B cell (primary cell): ENCODE measurements around the gene FUT9. TPM values are rescaled to one million over a fixed set of nuclear protein-coding genes. Genes with fewer than 3 reads are reported as not detected.

ENCODE experiments used
- ATAC-seq: fragments of 200-7000 bp; cut with Tn5 transposase; one replicate; pipeline ENCODE4 v1.10.0; 2021; ENCODE audit warnings: low read depth, mild to moderate bottlenecking, moderate number of reproducible peaks, moderate library complexity
- CTCF ChIA-PET: fragments of 350-600 bp; sonication (Branson Sonifier 250); formaldehyde crosslinking; loops from one replicate; lab custom pipeline; 2021; ENCODE audit warnings: antibody characterized with exemption, inconsistent platforms; lab: Charles Lee
- POLR2A ChIA-PET: fragments of 350-600 bp; sonication (Branson Sonifier 250); formaldehyde crosslinking; loops from one replicate; lab custom pipeline; 2021; ENCODE audit warnings: antibody characterized with exemption; lab: Charles Lee
- DNase-seq: peaks from one replicate; pipeline ENCODE4 v3.0.0; 2013
- H2AFZ ChIP-seq: 2 replicates; pipeline ENCODE4 v1.6.1; 2012; ENCODE audit warnings: mild to moderate bottlenecking, low read depth, low read length; ENCODE audit not compliant: insufficient read depth, poor library complexity, severe bottlenecking
- H3K27ac ChIP-seq, 2 donors: 1 replicate in 1 of 2; 2 replicates in 1 of 2; pipeline ENCODE4 v1.5.1; 2012 to 2013; ENCODE audit warnings: low read length in 2 of 2, mild to moderate bottlenecking in 2 of 2, moderate library complexity in 1 of 2
- H3K27me3 ChIP-seq, 4 experiments: fragments of 200-600 bp in 1 of 4; sonication (generic) in 1 of 4; replicated peaks in 1 of 4; 1 replicate in 2 of 4; 2 replicates in 2 of 4; pipeline versions ENCODE4 v1.6.1 to v1.7.0; 2013 to 2016; ENCODE audit warnings: low read length in 3 of 4, mild to moderate bottlenecking in 2 of 4, mixed read lengths in 1 of 4, moderate library complexity in 1 of 4; ENCODE audit not compliant: insufficient read depth in 4 of 4, control insufficient read depth in 3 of 4; ENCODE audit errors: control extremely low read depth in 1 of 4
- H3K36me3 ChIP-seq, 2 experiments: replicated peaks in 1 of 2; 1 replicate in 1 of 2; 2 replicates in 1 of 2; pipeline versions ENCODE4 v1.6.1 to v1.7.1; 2013; ENCODE audit warnings: low read length in 1 of 2; ENCODE audit not compliant: insufficient read depth in 2 of 2, control insufficient read depth in 1 of 2; ENCODE audit errors: control extremely low read depth in 1 of 2, extremely low read depth in 1 of 2
- H3K4me1 ChIP-seq, 2 donors: fragments of 200-600 bp in 1 of 2; sonication (generic) in 1 of 2; 1 replicate in 1 of 2; 2 replicates in 1 of 2; pipeline versions ENCODE4 v1.5.1 to v1.6.1; 2013 to 2017; ENCODE audit warnings: low read length in 2 of 2; ENCODE audit not compliant: control insufficient read depth in 2 of 2, insufficient read depth in 2 of 2
- H3K4me2 ChIP-seq: replicated peaks from 2 replicates; pipeline ENCODE3; 2012; ENCODE audit warnings: mild to moderate bottlenecking, low read depth, low read length; ENCODE audit not compliant: poor library complexity, severe bottlenecking
- H3K4me3 ChIP-seq, 5 experiments: fragments of 200-600 bp in 1 of 5; sonication (generic) in 1 of 5; 1 replicate in 3 of 5; 2 replicates in 2 of 5; pipeline versions ENCODE4 v1.5.1 to v1.7.0; 2011 to 2016; ENCODE audit warnings: low read length in 4 of 5, mild to moderate bottlenecking in 4 of 5, low read depth in 2 of 5, control low read depth in 1 of 5, moderate library complexity in 1 of 5; ENCODE audit not compliant: insufficient read depth in 1 of 5; ENCODE audit errors: control extremely low read depth in 1 of 5, extremely low read depth in 1 of 5
- H3K79me2 ChIP-seq: fragments of 200-600 bp; sonication (generic); one replicate; pipeline ENCODE4 v1.6.0; 2016; ENCODE audit warnings: low read length; ENCODE audit not compliant: control insufficient read depth, insufficient read depth
- H3K9ac ChIP-seq: fragments of 200-600 bp; sonication (generic); 2 replicates; pipeline ENCODE4 v1.6.1; 2017; ENCODE audit warnings: mild to moderate bottlenecking, low read length, moderate library complexity
- H3K9me3 ChIP-seq, 3 donors: one replicate each; pipeline versions ENCODE4 v1.6.1 to v1.7.1; 2013; ENCODE audit warnings: low read length in 2 of 3; ENCODE audit not compliant: control insufficient read depth in 2 of 3, insufficient read depth in 1 of 3; ENCODE audit errors: control extremely low read depth in 1 of 3
- H4K20me1 ChIP-seq: 2 replicates; pipeline ENCODE4 v1.6.0; 2012; ENCODE audit warnings: mild to moderate bottlenecking, low read length; ENCODE audit not compliant: insufficient read depth, control insufficient read depth, poor library complexity, severe bottlenecking
- H3K27ac Mint-ChIP-seq: one replicate; pipeline ENCODE4 v1.8.0; 2021; ENCODE audit warnings: mixed read lengths
- H3K27me3 Mint-ChIP-seq: one replicate; pipeline ENCODE4 v1.8.0; 2021; ENCODE audit warnings: mixed read lengths
- H3K4me1 Mint-ChIP-seq: one replicate; pipeline ENCODE4 v1.8.0; 2021; ENCODE audit warnings: mixed read lengths
- H3K4me3 Mint-ChIP-seq: one replicate; pipeline ENCODE4 v1.8.0; 2021; ENCODE audit warnings: mixed read lengths
- H3K9me3 Mint-ChIP-seq: one replicate; pipeline ENCODE4 v1.8.0; 2022; ENCODE audit warnings: mixed read lengths; ENCODE audit not compliant: insufficient read depth
- CTCF ChIP-seq: fragments of 200-600 bp; IDR thresholded peaks from one replicate; pipeline ENCODE4 v1.8.0; 2022; ENCODE audit warnings: antibody characterized with exemption, mild to moderate bottlenecking
- EZH2 ChIP-seq: IDR thresholded peaks from 2 replicates; pipeline ENCODE4 v1.6.1; 2012; ENCODE audit warnings: borderline replicate concordance, low read depth, mild to moderate bottlenecking, moderate library complexity, low read length; ENCODE audit not compliant: insufficient read depth, poor library complexity, severe bottlenecking
- WGBS: methylation state at CpG from one replicate; pipeline ENCODE4 v1.1.5; 2013; ENCODE audit warnings: missing lambda C conversion rate; ENCODE audit not compliant: insufficient coverage; 5-methylcytosine and 5-hydroxymethylcytosine counted together
- intact Hi-C: fragments of 100-400 bp; cut with micrococcal nuclease; formaldehyde crosslinking; loops from one replicate; pipeline ENCODE4 v1.10.0; 2022
- polyA plus RNA-seq: library from polyadenylated mRNA; depleted of rRNA; stranded (reverse); fragments of >200 nt; gene quantifications from 2 replicates; pipeline ENCODE4 v1.2.3, GENCODE V29; 2012
- total RNA-seq, 2 donors: library from RNA; stranded (reverse); fragments of 120-200 nt in 1 of 2; gene quantifications; 1 replicate in 1 of 2; 2 replicates in 1 of 2; pipeline versions ENCODE4 v1.2.3 to v1.2.4, GENCODE V29; 2013 to 2022

Gene FUT9
- total and polyA plus RNA-seq, 2 donors (not counting 1 experiment from before 2014, with no cell fraction given) = not detected

DNA sequence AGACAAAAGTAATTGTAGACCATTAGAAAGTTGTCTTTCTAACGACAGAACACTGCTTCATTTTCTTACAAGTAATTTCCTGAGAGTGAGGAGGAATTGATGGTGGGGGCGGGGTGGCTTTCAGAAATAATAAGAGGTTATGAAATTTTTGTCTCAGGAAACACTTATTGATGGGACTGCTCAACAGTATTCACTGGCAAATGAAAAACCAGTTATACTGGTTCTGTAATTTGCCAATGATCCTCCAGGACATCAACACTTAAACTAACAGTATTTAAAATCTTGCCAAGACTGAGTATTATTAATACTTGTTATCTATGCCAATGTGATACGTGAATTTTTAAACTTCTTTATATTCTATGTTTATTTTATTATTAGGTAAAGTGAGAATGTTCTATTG lies 41.8 kb upstream of the FUT9 start:
- H3K9me3 Mint-ChIP-seq = peaks cover 2% of the 10 kb centered on the region
- no peak overlapping the region for H3K4me3 Mint-ChIP-seq
- Histone ChIP-seq H4K20me1 (no peaks in the 10 kb centered on the region), H3K79me2 (no peaks in the 10 kb centered on the region), H3K27me3 (no peaks in the 10 kb centered on the region), H3K4me3 (no peak overlapping the region), H3K4me1 (no peaks in the 10 kb centered on the region), H3K9me3 (peaks cover 0 to 3% (median 0%) of the 10 kb centered on the region in 3 donors), H3K27ac (no peak overlapping the region), H2AFZ (no peak overlapping the region), H3K36me3 (no peaks in the 10 kb centered on the region), H3K4me2 (no peak overlapping the region), H3K9ac (no peak overlapping the region)
- ATAC-seq (no peak), DNase-seq (no peak)
- intact Hi-C loops = no loop called here
- WGBS = no CpG with 5 or more reads among the region's 3 CpGs
- no peak for TF ChIP-seq EZH2
- TF ChIP-seq CTCF = no peak
- no peaks in the 10 kb centered on the region for H3K27me3 Mint-ChIP-seq
- H3K4me1 Mint-ChIP-seq = no peaks in the 10 kb centered on the region
- POLR2A ChIA-PET = no interaction called here
- CTCF ChIA-PET = no interaction called here
- H3K27ac Mint-ChIP-seq = no peak overlapping the region

DNA sequence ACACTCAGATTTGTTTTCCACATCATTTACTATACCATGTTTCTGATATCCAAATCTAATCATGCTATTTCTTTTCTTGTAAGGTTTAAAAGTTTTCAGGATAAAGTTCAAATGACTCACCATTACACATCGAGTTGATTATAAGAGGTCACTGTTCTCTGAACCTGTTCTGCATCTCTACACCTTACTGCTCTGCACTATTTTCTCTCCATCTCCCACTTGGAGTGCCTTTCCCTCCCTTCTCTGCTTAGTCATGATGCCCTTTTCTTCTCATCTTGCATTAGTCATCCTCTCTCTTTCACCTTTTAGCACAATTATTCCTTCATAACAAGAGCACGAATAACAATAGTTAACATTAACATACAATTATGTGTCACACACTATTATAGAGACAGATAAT lies 37.5 kb upstream of the FUT9 start:
- H3K9me3 Mint-ChIP-seq = no peaks in the 10 kb centered on the region
- TF ChIP-seq EZH2 = no peak
- no peak for TF ChIP-seq CTCF
- no peak for DNase-seq
- no peak overlapping the region for H3K4me3 ChIP-seq
- no peaks in the 10 kb centered on the region for H3K4me1 Mint-ChIP-seq
- no peak overlapping the region for H3K4me3 Mint-ChIP-seq
- no peaks in the 10 kb centered on the region for H3K27me3 ChIP-seq
- H3K4me1 ChIP-seq = no peaks in the 10 kb centered on the region
- H3K27me3 Mint-ChIP-seq = no peaks in the 10 kb centered on the region
- ChIA-PET CTCF (no interaction called here), POLR2A (no interaction called here)
- H4K20me1 ChIP-seq = no peaks in the 10 kb centered on the region
- no peak overlapping the region for H3K27ac ChIP-seq
- 50% methylated on average over 1 of the region's 2 CpGs for WGBS
- H2AFZ ChIP-seq = no peak overlapping the region
- H3K36me3 ChIP-seq = no peaks in the 10 kb centered on the region
- no peak overlapping the region for H3K27ac Mint-ChIP-seq
- peaks cover 0 to 3% (median 0%) of the 10 kb centered on the region in 3 donors for H3K9me3 ChIP-seq
- no peaks in the 10 kb centered on the region for H3K79me2 ChIP-seq
- ATAC-seq = no peak
- H3K4me2 ChIP-seq = no peak overlapping the region
- intact Hi-C loops = no loop called here
- H3K9ac ChIP-seq = no peak overlapping the region
